GM18519 (cell line): ENCODE data around the gene SURF4.
"Not testable (repeated sequence)": the region's sequence is repeated elsewhere in the genome, so short reads cannot be mapped to it uniquely, and the experiment has no call there.

ENCODE experiments used
- ATAC-seq: cut with Tn5 transposase; IDR thresholded peaks from one replicate; pipeline ENCODE4 v1.9.1; 2021; ENCODE audit warnings: mild to moderate bottlenecking, moderate library complexity; ENCODE audit not compliant: unreplicated experiment, low FRiP score

The SURF4 gene

DNA sequence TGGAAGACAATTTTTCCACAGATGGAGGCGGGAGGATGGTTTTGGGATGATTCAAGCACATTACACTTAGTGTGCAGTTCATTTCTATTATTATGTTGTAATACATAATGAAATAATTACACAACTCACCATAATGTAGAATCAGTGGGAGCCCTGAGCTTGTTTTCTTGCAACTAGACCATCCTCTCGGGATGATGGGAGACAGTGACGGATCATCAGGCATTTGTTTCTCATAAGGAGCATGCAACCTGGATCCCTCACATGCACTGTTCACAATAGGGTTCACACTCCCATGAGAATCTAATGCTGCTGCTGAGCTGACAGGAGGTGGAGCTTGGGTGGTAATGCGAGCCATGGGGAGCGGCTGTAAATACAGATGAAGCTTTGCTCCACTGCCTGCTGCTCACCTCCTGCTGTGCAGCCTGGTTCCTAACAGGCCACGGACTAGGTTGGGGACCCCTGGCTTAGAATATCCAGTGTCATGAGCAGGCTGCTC lies 1.9 kb upstream of the SURF4 start:
- ATAC-seq = no peak

DNA sequence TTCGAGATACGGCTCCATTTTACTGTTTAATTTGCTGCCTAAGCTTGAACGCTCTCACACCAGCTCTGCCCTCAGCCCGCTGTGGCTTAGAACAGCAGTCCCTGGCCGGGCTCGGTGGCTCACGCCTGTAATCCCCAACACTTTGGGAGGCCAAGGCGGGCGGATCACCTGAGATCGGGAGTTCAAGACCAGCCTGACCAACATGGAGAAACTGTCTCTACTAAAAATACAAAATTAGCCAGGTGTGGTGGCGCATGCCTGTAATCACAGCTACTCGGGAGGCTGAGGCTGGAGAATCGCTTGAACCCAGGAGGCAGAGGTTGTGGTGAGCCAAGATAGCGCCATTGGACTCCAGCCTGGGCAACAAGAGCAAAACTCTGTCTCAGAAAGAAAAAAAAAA lies 1.4 kb upstream of the SURF4 start:
- ATAC-seq = not testable (repeated sequence)

DNA sequence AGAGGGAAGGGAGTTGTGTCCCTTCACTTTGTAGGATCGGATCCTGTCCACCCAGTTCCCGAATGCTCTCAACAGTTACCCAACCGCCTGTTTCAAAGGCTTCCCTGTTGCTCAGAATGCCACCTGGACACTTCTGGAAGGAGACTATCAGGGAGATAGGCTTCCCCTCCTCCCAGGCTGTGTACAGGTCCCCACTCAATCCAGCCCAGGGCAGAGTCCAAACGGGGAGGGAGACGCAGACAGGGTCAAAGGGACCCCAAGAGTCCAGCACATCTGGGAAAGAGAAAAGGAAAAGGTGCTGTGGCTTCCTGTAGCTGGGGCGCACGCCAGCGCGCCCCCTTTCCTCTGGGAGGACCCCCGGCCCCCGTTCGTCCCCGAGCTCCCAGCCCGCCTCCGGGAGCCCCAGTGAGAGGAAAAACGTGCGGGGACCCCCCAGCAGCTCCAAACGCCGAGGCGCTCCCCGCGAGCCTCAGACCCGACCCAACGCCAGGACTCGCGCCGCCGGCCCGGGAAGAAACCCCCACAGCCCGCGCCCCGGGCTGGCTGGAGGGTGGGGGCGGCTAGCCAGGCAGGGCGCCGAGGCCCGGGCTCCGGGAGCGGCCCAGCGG lies 640 bp downstream of the SURF4 start:
- ATAC-seq = no peak

DNA sequence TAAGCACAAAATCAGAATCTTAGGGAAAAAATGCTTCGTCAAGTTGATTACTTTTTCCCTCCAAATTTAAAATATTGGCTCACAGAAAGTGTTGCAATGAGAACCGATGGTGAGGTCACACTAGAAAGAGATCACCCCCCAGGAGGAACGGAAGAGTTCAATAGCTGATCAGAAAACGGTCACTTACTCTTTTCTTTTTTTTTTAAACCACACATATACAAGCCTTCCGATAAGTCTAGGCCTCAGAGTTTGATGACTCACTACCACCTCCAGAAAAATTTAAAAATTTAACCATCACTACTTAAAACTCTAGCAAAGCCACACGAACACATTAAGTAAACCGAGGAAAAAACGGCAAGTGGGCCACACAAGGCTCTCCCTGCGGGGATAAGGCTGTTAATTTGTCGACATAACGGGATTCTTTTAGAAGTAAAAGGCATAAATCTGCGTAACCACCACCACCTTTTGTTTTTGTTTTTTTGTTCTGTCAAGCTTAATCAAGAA lies 1.2 kb downstream of the SURF4 start:
- ATAC-seq = no peak

DNA sequence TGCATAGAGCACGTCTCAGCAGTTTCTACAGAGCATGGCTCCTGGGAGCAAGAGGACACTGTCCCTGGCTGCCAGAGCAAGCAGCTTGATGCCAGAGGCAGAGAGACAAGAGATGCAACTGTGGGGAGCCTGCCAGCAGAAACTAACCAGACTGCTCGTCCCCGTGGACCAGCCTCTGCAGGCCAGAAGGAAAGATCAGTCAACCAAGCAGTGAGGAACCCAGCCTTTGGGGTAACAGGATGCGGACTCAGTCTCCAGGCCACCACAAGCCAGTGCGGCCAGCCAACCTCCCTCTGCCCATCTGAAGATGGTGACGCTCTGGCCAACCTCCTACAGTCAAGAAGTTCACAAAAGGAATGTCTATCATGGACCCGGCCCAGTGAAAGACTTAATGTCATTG lies 3.7 kb downstream of the SURF4 start:
- ATAC-seq = no peak

DNA sequence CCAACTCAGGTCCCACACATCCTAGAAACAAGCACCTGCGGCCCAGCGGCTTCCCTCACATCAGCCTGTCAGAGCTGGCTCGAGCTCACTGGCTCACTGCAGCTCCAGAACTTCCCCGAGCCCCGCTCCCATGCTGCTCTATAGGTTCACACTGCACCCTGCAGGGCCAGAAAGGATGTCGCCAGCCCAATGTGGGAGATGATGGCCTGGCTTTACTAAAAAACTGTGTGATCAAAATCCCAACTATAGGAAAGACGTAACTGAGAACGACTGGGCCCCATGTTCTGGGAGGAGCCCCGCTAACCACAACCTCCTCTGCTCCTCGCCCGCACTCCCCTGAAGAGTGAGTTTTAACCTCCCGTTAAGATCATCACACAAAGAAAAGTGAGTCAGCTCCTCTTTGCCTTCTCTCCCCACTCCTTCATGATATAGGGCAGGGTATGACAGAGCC lies 4.6 kb downstream of the SURF4 start:
- ATAC-seq = no peak

DNA sequence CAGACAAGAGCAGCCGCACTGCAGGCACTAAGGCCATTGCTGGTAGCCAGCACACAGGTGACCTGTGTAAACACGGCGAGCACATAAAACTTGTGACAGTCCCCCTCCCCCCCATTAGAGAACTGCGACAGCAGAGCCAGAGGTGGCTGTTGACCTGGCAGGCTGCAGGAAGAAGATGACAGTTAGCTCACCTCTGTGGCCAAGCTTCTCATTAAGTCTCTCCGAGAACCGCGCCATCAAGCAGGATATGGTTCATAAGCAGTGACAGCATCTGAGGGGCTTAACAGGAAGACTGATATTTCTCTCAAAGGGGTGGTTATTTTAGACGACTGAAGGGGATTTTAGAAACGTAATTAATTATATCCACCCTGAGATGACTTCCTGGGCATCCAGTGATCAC lies 5.2 kb downstream of the SURF4 start:
- ATAC-seq = no peak

DNA sequence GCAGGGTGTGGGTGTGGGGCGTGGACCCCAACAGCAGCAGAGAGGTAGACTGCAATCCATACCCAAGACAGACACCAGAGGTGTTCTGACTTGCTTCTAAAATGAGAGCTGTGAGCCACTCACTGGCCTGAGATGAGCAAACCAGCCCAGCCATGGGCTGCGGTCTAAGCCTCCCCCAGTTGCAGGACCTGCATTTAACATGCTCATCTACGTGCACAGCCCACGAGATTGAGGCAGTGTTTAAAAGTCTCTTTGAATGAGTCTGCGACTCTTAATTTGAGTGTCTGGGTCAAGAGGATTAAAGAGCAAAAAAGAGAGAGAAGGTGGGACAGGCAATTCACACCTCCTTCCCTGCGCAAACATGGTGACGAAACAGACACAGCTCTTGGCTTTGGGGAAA lies 5.9 kb downstream of the SURF4 start:
- no peak for ATAC-seq

DNA sequence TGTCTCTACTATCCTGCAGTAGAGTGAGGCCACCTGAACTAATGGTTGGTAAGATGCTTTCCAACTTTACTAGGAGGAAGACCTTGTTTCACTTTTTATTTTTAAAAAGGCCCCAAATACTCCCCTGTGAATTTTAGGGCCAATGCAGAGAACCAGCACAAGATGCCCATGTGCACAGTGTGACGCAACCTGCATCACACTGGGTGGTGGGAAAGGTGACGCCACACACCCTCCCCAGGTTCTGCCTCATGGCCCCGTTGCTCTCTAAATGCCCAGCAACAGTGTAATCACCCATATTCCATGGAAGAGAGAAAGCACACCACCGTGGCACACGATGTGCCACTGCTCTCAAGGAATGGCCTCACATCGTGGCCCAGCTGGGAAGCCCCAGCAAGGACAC lies 6.4 kb downstream of the SURF4 start:
- ATAC-seq = no peak

DNA sequence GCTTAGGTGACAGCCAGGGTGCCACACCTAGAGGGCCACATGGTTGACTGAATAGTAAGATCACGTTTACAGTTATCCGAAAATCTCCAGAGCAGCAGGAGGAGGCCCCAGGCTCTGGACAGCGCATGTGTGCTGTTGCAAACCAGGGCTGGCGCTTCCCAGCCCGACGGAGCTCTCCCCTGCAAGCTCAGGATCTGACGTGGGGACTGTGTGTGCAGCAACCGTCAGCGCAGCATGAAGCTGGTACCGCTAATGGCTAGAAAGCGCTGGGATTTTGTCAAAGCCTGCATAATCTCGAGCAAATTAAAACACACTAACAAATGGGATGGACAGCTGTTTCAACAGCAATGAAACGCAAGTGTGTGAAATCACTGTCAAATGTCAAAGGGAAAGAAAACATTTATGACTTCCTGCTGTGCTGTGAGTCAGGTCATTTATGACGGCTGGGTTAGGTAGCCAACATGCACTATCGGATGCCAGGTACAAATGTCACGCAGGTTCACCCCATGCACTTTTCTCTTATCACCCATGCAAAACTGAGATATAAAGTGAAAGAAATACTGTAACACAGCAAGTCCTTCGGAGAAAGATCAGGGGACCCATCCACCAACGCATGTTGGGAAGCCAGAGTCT lies 7.5 kb downstream of the SURF4 start:
- no peak for ATAC-seq

DNA sequence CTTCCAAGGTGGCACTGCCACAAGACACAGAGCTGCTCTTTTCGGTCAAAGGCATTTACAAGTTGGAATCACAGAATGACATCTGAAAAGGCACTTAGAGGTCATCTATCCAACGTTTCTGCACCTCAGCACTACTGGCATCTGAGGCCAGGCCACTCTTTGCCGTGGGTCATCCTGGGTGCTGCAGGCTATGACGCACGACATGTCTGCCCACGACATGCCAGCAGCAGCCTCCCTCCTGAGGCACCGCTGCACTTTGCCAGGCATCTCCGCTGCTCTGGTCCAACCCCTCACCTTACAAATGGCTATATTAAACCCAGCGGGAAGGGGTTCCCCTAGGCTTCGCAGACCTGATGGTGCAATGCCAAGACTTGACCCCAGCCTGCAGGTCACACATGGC lies 8.1 kb downstream of the SURF4 start:
- no peak for ATAC-seq

DNA sequence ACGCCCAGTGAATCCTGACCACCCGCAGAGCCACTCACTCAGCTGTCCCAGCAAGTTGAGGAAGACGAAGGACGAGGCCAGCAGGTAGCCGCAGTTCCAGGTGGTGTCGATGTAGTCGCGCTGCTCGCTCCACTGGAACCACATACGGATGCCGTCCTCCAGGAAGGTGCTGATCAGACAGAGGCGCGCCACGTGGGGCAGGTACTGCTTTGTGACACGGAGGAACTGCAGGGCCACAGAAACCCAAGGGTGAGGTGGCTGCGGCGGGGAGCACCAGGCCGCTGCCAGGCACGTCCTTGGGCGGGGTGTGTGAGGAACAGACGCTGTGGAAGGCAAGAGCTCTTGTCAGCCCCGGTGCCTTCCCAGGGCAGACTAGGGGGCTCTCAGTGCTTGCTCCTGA lies 8.6 kb downstream of the SURF4 start:
- ATAC-seq = no peak

DNA sequence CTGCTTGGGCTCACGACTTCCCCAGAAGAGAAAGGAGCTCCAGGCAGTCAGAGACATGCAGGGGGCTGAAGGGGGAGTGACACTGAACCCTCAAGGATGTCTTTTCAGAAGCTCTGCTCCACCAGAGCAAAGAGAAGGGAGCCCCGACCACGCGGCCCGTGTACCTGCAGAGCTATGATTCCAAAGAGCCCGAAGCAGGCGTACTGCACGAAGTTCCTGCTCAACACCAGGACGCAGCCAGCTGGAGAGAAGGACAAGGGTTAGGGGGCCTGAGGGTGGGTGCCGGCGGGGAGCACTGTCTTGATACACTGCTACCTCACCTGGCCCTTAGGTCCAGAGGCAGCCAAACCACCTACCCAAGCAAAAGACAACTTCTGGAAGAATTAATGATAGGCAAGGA lies 9.4 kb downstream of the SURF4 start:
- ATAC-seq = no peak

DNA sequence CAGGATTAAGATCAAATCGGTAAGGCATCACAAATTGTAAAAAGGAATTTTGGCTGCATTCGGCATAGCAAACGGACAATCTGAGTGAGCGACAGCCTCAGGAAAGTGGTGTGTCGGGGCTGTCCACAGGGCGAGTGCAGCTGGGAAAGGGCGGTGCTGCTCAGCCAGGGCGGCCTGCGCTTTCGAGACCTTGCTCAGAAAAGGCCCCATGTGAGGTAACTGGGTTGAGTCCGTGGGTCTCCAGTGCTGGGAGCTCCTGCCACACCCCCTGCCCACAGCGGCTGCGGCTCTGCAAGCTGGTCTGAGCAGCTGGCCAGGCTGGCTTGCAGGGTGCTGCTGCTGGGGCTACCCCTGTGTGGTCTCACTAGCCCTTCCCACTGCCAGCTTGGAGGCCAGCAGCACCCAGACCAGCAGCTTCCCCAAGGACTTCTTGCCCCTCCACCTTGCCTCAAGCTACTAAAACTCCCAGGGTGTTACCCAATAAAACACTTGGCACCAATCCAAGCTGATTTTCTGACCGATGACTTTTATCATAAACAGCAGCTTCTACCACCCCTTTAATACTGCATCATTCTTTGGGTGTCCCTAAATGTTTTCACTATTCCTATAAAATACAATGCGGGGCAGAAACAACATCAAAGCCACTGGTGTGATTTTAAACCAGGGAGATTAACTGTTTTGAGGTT lies 13.4 kb downstream of the SURF4 start:
- ATAC-seq = no peak

DNA sequence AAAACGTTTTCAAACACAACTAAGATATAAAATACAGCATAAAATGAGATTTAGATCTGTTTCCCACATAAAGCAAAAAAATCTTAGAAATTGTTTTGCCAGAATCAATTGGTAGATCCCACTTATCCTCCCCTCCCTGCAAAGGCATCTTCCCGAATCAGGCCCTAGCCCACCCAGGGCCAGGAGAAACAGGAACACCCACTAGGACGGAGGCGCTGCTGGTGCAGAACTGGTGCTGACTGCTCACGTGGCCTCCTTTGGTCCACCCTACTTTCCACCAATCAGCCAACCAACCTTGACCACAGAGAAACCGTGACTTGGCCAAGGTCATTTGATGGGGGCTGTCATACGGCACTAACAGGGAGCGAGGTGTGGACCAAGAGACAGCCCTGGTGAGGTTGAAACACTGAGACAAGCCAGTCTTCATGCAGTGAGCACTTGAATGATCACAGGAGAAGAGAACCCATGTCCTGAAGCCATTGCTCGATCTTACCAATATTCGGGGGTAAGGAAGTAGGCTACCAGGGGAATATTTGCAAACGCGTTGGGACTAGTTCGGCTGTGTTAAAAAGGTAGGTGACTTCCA lies 14.3 kb downstream of the SURF4 start:
- no peak for ATAC-seq

DNA sequence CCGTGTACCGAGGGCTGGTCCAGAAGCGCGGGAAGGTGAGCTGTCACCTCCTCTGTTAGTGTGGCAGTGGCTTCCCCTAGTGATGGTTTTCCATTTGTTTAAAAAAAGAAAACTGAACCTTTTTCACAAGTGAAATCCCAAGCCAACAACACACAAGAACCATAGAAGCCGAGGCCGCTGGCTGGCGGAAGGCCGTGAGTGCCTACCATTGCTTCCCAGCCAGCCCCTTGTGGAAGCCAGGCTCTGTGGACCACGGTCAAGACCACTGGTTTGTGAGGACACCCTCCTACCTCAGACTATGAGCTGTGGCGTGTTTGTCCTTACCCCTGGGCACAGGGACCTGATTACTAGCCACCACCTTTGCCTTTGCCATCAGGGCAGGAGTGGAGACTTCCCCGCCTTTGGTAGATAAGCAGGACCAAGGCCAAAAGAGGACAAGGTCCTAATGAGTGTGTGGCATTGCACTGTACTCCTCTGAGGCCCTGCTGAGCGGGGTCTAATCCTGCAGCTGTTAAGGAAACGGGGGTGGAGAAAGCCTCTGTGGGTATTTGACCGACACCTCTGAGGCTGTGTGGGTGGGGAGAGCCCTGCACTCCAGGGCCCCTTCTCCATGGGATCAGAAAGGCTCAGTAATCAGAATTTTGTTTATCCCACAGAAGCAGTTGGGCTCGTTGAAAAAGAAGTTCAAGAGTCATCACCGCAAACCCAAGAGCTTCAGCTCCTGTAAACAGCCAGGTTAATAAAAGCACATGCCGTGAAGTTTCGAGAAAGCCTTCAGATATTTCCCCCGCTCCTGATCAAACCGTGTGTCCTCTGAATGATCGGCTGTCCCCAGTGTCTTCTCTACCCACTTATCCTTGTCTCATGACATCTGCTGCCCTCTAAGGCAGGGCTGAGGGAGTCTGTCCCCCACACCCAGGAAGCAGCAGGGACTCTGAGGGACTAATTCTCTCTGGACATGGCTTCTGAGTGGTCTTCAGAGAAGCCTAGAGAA lies 15.2 kb downstream of the SURF4 start:
- ATAC-seq = no peak

DNA sequence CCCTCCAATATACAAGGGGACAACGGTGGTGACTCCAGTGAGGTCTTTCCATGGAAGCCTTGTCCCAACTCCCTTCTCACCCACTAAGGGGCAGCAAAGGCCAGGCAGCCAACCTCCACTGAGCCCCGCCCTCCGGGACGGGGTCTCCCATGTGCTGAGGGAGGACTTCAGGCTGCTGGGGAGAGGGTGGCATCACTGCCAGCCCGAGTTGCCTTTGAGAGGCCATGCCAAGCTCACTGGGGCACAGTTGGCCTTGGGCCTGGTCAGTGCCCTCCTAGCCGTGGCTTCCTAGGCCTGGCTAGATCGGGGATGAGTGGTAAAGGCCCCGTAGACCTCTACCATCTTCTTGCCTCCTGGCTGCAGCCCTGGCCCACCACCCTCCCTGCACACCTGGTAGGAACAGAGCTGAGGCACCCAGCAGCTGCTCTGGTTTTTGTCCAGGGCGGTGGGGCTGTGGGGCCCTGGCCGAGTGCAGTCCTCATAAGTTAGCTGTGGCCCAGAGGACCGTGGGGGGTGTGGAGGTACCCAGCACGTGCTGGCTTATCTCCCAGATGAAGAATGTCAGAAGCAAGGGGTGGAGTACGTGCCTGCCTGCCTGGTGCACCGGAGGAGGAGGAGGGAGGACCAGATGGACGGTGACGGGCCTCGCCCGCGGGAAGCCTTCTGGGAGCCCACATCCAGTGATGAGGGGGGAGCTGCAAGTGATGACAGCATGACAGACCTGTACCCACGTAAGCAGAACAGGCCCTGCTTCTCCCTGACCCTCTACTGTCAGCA lies 16.3 kb downstream of the SURF4 start:
- ATAC-seq = no peak

DNA sequence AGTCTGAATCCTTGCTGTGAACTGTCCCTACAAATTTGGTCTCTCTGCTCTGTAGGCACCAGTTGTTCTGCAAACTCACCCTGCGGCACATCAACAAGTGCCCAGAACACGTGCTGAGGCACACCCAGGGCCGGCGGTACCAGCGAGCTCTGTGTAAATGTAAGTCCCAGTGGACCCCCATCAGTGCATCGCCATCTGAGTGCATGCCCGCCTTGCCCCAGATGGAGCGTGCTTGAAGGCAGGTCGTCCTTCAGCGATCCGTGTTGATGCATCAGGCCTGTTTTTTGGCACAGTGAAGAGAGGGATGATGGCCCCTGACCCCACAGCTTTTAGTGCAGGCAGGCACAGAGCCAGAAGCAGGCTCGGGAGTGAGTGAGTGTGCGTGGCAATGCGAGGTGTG lies 18.2 kb downstream of the SURF4 start:
- ATAC-seq = no peak

DNA sequence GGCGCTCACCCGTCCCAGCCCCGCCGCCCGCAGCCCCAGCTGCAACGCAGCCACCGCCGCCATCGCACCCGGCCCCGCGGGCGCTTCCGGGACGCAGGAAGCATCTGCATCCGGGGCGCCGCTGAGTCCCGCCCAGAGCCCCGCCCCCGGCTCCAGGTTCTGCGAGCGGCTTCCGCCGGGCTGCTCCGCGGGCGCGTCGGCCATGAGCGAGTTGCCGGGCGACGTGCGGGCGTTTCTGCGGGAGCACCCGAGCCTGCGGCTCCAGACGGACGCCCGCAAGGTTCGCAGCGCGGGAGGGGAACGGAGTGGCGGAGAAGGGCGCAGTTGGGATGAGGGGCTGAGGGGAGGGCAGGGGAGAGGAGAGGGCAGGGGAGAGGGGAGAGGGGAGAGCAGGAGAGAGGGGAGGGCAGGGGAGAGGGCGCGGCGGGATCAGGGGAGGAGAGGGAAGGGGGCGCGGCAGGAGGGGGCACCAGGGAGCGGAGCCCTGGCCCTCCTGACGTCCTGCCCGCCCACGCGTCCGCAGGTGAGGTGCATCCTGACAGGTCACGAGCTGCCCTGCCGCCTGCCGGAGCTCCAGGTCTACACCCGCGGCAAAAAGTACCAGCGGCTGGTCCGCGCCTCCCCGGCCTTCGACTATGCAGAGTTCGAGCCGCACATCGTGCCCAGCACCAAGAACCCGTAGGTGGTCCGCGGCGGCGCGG lies 19.3 kb downstream of the SURF4 start, which contains the start of the genes SURF1 and SURF2:
TSS of gene SURF1 (minus strand) at position 97 of the 701 bp plus-strand sequence. CDS start at position 63, 34 bp downstream.
TSS of gene SURF2 (plus strand) at position 160 of the 701 bp plus-strand sequence. CDS start at position 203, 43 bp downstream.
- ATAC-seq = no peak
